HG03039 (cell line): ENCODE measurements around the gene CALM1.
"Not testable (repeated sequence)": the region's sequence is repeated elsewhere in the genome, so short reads cannot be mapped to it uniquely, and the experiment has no call there.

Experiments used
- ATAC-seq: cut with Tn5 transposase; IDR thresholded peaks from one replicate; pipeline ENCODE4 v1.9.1; 2021; ENCODE audit warnings: mild to moderate bottlenecking, moderate library complexity; ENCODE audit not compliant: unreplicated experiment

The CALM1 gene

GRCh38 chr14:90383126-90383730 lies 13.6 kb upstream of the CALM1 start:
- ATAC-seq = peak; percentile 92

- peak; percentile 4 for ATAC-seq
These were observed 12.9 kb upstream of the CALM1 start for GRCh38 chr14:90383731-90384542.

- ATAC-seq = no peak
These were observed 12.3 kb upstream of the CALM1 start for GRCh38 chr14:90384543-90384911.

GRCh38 chr14:90386321-90386720 lies 10.5 kb upstream of the CALM1 start:
- ATAC-seq = no peak

- no peak for ATAC-seq
These were observed 9.5 kb upstream of the CALM1 start for GRCh38 chr14:90387206-90387760.

GRCh38 chr14:90388437-90388836 lies 8.4 kb upstream of the CALM1 start:
- ATAC-seq = no peak

- no peak for ATAC-seq
These were observed 7.8 kb upstream of the CALM1 start for GRCh38 chr14:90388982-90389381.

- ATAC-seq = no peak
These were observed 2.9 kb upstream of the CALM1 start for GRCh38 chr14:90393966-90394365.

GRCh38 chr14:90394782-90395181 lies 2.0 kb upstream of the CALM1 start:
- not testable (repeated sequence) for ATAC-seq

- peak; percentile 22 for ATAC-seq
These were observed 841 bp downstream of the CALM1 start for GRCh38 chr14:90397425-90398314.

- peak; percentile 2 for ATAC-seq
These were observed 1.5 kb downstream of the CALM1 start for GRCh38 chr14:90398315-90398839.

GRCh38 chr14:90398841-90399540 lies 2.2 kb downstream of the CALM1 start:
- ATAC-seq = no peak

GRCh38 chr14:90399541-90400444 lies 3.0 kb downstream of the CALM1 start:
- peak; percentile 45 for ATAC-seq

- no peak for ATAC-seq
These were observed 4.2 kb downstream of the CALM1 start for GRCh38 chr14:90400904-90401561.

- ATAC-seq = no peak
These were observed 5.2 kb downstream of the CALM1 start for GRCh38 chr14:90402016-90402415.

- ATAC-seq = no peak
These were observed 6.2 kb downstream of the CALM1 start for GRCh38 chr14:90403065-90403464.

GRCh38 chr14:90405101-90405500 lies 8.3 kb downstream of the CALM1 start:
- ATAC-seq = no peak

- no peak for ATAC-seq
These were observed 8.9 kb downstream of the CALM1 start for GRCh38 chr14:90405755-90406154.

- no peak for ATAC-seq
These were observed 9.6 kb downstream of the CALM1 start for GRCh38 chr14:90406384-90406798.
